ENCODE measurements around the gene SLC6A16. TPM values are rescaled to one million over a fixed set of nuclear protein-coding genes. Genes with fewer than 3 reads are reported as not detected.

The SLC6A16 gene
- total and polyA plus RNA-seq, 2 of the 8 experiments (the other 6 are each of a cell fraction or from before 2014, with no cell fraction given) = 1.1 to 1.5 TPM

DNA sequence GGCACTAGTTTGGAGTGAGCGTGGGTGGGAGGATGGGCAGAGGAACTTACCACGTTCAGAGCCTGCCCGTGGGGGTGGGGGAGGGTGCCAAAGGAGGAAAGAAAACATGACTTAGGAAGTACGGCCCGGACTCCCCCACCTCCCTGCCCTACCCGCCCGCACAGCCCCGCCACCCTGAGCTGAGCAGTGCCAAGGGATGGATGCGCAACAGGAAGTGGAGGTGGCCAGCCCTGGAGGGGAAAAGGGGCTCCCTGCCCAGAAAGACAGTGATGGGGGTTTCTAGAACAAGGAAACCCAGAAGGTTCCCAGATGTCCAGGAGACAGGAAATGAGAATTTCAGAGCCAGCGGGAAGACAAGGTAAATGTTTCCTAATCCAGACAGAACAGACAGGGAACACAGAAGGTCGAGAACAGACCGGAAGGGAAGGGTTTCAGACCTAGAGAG lies 30.9 kb upstream of the SLC6A16 start (continued):
- no peak for TF ChIP-seq POLR2AphosphoS5 (IDR thresholded peaks at IDR 0.05; ENCODE audit: low read depth, low read length)
- TF ChIP-seq TBP (IDR thresholded peaks at IDR 0.05; ENCODE audit: low read depth, low read length) = no peak
- TF ChIP-seq JUN (IDR thresholded peaks at IDR 0.05; ENCODE audit: low read depth, low read length) = no peak
- no peak for TF ChIP-seq RBBP5 (IDR thresholded peaks at IDR 0.05; ENCODE audit: borderline replicate concordance, low read depth, low read length)
- no peak for TF ChIP-seq TCF12 (IDR thresholded peaks at IDR 0.05; ENCODE audit: low read depth, low read length)
- TF ChIP-seq RFX5 (IDR thresholded peaks at IDR 0.05; ENCODE audit: borderline replicate concordance, low read depth, low read length) = no peak
- TF ChIP-seq CBX5 (IDR thresholded peaks at IDR 0.05; ENCODE audit: low read depth, low read length) = no peak
- no peak for TF ChIP-seq NANOG (IDR thresholded peaks at IDR 0.05; ENCODE audit: insufficient read depth, low read depth, low read length, poor library complexity, severe bottlenecking)

Data from H1 (cell line).